Germinal center (tissue), 1 donor: ENCODE data around the gene CRADD.
"Not testable (repeated sequence)": the region's sequence is repeated elsewhere in the genome, so short reads cannot be mapped to it uniquely, and the experiment has no call there.

Source experiments
- DNase-seq: peaks from one replicate; pipeline ENCODE4 v3.0.0; 2012; ENCODE audit warnings: mixed read lengths, low spot score

CRADD gene

DNA sequence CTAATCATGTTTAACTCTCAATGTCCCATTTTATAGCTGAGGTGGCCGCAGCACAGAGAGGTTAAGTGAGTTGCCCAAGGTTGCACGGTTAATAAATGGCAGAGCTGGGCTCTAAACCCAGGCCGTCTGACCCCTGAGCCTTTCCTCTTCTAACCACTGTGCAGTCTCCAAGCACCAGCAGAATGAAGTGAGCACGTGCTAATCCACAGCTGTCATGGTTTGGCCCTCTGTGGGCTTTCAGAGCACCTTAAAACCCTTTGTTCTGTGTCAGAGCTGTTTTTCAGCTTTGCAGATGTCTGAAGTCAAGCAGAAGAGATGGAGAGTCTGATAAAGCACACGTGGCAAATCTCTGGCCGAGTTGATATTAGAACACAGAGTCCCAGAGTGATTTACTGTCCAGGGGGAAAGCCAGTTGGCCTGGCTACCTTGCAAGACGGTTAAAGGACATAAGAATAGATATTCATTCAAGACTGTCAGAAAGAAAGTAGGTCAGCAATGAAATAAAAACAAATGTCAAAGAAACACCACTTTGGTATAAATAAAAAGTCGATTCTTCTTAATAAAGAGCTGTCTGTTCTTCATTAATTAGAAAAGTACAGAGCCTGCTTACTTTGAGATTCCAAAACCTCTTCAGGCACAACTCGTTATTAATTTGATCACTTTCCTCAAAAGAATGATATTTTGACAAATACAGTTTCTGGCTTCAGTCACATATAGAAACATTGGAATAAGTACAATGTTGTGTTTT, 107.3 kb downstream of the CRADD start:
- DNase-seq: no peak

DNA sequence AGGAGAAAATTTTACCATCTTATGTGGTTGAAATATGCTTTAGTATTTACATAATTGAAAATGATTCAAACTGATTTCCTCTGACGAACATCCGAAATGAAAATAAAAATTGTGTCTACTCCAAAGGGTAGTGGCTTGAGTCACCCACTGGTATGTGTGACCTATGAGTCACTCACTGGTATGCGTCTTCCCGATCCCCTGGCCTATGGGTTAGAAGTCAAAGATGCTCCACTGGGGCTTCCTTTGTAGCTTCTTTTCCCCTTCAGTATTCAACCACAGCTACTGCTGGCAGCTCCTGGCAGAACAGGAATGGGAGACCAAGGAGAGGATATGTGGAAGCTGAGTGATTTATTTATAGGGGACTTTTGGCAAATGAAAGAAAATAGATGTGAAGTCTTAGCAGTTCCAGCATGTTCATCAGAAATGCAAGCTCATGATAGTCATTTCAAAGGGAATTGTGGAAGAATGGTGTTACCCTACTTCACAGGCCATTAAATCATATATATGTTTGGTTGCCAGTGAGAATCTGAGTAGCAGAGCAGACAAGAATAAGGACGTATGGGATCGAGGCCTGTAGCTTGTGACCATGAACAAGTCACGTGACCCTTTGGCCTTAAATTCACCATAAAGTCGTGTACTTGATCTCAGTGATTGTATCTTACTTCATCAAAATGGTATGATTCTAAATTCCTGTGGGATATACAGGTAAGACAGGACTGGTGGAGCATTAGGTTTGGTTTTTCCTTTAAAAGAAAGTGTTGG, 108.3 kb downstream of the CRADD start:
- DNase-seq: no peak

DNA sequence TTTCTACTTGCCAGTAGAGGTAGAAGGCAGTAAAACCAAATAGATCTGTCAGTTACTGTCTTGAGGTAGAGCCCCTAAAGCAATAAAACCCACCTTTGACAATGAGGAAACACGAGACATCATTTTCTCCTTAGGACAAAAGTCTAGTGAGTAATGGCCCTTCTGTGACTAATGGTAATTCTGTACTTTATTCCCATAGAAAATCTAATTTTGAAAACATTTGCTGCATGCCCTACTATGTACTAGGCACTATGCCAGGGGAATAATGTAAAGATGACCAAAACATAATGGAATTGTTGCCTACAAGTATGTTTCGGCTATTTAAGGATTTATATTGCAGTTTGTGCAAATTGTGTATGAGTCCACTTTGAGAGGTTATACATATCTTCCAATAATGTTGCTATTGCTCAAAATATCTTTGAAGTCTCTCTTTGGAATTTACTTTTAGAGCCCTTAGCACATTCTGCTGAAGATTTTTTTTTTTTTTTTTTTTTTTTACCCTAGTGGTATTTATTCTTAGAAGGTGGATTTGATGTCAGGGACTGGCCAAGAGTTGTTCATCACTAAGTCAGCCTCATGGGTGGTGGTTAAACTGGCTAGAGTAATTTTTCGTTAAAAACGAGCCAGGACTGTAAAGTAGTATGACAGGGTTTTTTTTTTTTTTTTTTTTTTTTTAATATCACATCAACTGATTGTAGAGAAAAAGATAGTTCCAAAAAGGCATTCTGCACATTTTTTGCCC, 109.7 kb downstream of the CRADD start:
- DNase-seq: no peak

- no peak for DNase-seq
Observed at GRCh38 chr12:93788853-93789252, 111.7 kb downstream of the CRADD start.

GRCh38 chr12:93789767-93790166, 112.6 kb downstream of the CRADD start:
- no peak for DNase-seq

DNA sequence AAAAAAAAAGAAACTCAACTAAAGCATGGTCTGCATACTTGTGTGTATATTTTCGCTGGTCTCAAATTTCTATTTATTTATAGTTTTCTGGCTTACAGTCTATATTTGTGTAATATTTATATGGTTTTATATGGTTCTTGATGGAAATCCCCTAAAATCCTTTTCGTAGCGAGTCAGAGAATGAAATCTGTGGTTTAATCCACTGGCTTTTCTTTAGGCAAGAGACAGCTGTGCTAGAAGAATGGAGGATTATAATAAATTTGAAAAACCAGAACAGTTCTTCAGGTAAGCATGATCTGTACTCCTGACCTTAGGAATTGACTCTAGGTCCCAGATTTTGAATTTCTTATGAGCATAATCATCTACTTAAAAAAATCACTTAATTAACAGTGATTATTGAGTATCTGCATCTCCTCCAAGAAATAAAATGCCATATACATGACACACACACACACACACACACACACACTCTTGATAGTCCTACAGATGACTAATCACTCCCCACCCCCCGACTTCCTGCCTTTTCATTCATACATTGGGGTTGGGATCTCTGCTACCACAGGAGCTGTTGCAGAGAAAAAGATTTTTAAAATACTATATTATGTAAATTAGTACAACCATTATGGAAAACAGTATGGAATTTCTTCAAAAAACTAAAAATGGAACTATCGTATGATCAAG, 113.4 kb downstream of the CRADD start:
- DNase-seq: no peak

- DNase-seq: no peak
Observed at GRCh38 chr12:93793007-93793406, 115.8 kb downstream of the CRADD start.

GRCh38 chr12:93793983-93794382, 116.8 kb downstream of the CRADD start:
- no peak for DNase-seq

GRCh38 chr12:93794738-93795137, 117.6 kb downstream of the CRADD start:
- DNase-seq: no peak

GRCh38 chr12:93795352-93795751, 118.2 kb downstream of the CRADD start:
- no peak for DNase-seq

DNA sequence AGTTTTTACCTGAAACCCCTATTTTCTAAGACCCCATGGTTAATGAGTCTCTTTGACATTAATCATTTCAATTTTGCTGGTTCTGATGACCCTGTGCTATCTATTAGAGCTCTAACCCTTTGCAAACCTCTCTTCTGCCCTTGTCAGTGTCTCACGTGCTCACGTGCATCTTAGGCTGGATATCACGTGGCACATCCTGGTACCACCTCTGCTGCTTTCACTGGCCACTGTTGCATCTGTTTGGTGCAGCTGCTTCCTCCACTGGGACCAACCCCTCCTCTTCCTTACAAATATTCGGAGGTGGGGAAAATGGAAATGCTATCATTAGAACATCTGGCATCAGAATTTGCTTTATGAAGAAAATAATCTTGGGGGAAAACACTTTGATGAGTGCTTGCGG, 119.6 kb downstream of the CRADD start:
- no peak for DNase-seq

GRCh38 chr12:93798279-93799151, 121.3 kb downstream of the CRADD start:
- no peak for DNase-seq

DNA sequence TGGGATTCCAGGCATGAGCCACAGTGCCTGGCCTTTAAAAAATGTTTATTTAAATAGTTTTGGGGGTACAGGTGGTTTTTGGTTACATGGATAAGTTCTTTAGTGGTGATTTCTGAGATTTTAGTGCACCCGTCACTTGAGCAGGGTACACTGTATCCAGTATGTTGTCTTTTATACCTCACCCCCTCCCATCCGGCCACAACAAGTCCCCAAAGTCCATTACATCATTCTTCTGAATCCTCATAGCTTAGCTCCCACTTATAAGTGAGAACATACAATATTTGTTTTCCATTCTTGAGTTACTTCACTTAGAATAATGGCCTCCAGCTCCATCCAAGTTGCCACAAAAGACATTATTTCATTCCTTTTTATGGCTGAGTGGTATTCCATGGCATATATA, 124.5 kb downstream of the CRADD start:
- not testable (repeated sequence) for DNase-seq

GRCh38 chr12:93802293-93802692, 125.1 kb downstream of the CRADD start:
- DNase-seq: no peak

DNA sequence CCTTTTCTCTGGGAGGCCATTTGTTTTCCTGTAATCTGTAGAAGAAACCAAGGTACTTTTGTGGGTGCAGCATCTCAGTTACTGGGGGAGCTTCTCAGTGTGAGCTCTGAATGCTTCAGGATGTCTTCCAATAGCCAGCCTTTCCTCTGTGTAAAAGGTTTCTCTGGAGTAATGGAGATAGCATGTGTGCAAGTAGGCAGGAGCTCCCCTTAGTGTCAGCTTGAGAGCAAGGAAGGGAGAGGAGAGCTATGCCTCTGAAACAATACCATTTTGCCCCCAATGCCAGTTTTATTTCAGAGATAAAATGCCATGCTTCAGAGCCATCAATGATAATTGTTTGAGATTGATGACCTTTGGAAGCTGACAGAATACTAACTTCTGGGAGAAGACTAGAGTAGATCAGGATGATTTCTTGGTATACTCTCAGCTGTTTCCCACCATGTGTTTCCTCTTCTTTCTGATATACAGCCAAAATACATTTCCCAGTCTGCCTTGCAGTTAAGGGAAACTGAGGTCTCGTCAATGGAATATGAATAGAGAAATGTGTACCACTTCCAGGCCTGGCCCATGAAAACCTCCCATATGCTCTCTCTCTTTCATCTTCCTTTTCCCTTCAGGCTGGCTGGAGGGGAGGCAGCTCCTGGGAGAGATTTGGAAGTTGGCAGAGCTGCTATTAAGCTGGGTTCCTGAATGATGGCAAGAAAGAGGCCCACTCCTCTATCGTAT, 125.7 kb downstream of the CRADD start:
- no peak for DNase-seq

DNA sequence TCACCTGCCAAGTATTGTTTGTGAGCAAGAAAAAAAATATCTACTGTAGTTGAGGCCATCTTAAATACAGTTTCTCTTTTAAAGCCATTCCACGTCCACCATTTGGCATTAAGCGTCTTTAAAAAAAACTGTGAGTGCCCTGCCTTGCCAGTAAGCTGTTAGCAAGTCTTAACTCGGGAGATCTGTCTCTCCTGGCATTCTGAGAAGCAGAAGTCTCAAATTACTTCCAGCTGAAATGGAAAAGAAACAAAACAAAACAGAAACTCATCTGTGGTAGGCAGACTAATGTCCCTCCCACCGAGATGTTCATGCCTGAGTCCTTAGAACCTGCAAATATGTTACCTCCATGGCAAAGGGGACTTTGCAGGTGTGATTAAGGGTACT, 126.2 kb downstream of the CRADD start:
- DNase-seq: no peak

DNA sequence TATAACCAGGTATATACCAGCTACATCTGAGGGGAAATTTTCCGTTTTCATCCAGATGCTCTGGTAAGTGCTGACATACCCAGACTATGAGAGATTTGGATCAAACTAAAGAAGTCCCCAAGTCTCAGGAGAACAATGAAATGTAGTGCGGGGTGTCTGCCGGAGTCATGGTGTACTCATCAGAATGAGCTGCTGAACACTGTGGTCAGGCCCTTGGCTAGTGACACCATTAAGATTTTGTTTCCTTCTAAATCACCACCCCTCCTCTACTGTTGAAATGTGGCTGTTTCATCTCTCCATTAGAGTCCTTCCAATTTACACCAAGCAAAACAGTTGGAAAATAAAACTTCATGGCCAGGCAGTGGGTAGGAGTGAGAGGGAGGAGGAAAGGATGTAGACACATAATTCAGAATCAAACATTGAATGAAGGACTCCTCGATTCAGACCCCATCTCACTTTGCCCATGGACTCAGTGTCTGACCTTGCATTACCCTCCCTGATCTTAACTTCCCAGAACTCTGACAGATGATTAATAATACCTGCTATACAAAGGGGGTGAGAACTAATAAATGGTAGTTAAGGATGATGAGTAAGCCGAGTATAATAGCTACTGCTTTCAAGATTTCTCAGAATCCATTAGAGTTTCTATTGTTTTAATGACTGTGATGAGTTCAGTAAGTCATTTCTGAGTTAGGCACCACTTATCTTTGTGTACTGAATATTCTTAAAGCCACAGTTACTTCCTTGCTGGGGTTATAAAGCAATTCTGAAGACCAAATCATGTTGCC, 127.4 kb downstream of the CRADD start:
- DNase-seq: no peak

DNA sequence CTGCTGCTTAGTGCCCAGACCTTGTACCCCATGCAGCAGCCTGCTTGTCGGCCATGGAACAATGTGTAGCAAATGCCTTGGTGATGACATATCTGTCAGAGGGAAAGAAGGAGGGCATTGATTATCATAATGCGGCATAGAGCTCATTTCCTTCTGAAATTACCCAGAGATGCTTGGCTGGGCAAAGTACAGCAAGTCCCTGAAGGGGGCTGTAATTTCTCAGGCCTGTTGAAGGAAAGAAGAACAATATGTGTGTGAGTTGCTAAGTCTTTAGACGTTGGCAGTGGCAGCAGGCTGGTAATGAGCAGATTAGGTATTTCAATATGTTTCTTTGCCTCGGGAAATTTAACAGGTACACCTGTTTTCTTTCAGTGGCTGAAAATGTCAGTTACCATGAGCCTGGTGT, 128.6 kb downstream of the CRADD start:
- DNase-seq: no peak

- no peak for DNase-seq
Observed at GRCh38 chr12:93807354-93807753, 130.2 kb downstream of the CRADD start.
